GM18507 (cell line): ENCODE results near the gene NSDHL.
A peak's percentile ranks its signal among the peaks of the same experiment; 100 is the strongest.
"Not testable (repeated sequence)": the region's sequence is repeated elsewhere in the genome, so short reads cannot be mapped to it uniquely, and the experiment has no call there.

ENCODE experiments used
- DNase-seq: peaks from one replicate; pipeline ENCODE4 v3.0.0; 2011; ENCODE audit warnings: low read depth; ENCODE audit not compliant: insufficient read length; ENCODE audit errors: extremely low spot score
- FAIRE-seq: peaks from 2 replicates; lab custom pipeline; 2011; peaks lifted over from hg19 to GRCh38; lab: Jason Lieb, UNC

Gene NSDHL

GRCh38 chrX:152830312-152831305, at the start of gene NSDHL, which contains the start of gene CETN2:
Gene NSDHL, plus strand, starts transcription at chrX:152831063. Its CDS starts 15,262 bp downstream, at chrX:152846325.
Gene CETN2, minus strand, starts transcription at chrX:152830757. Its CDS starts 47 bp downstream, at chrX:152830710.
- peak; percentile 85 for DNase-seq
- FAIRE-seq: peak; percentile 96

- FAIRE-seq: peak; percentile 76
Observed at GRCh38 chrX:152787062-152787461, 43.8 kb upstream of the NSDHL start.

GRCh38 chrX:152798945-152799344, 31.9 kb upstream of the NSDHL start:
- FAIRE-seq: no peak
- DNase-seq: no peak

More at GRCh38 chrX:152787062-152787461, 43.8 kb upstream of the NSDHL start:
- not testable (repeated sequence) for DNase-seq

- no peak for FAIRE-seq
- DNase-seq: no peak
Observed at GRCh38 chrX:152806035-152806434, 24.8 kb upstream of the NSDHL start.

GRCh38 chrX:152810403-152810802, 20.5 kb upstream of the NSDHL start:
- FAIRE-seq (no peak), DNase-seq (no peak)

GRCh38 chrX:152813206-152813605, 17.7 kb upstream of the NSDHL start:
- DNase-seq (no peak), FAIRE-seq (no peak)

- DNase-seq (no peak), FAIRE-seq (no peak)
Observed at GRCh38 chrX:152814048-152814447, 16.8 kb upstream of the NSDHL start.

GRCh38 chrX:152817078-152817764, 13.6 kb upstream of the NSDHL start:
- DNase-seq: no peak
- FAIRE-seq: no peak

- no peak for FAIRE-seq
- no peak for DNase-seq
Observed at GRCh38 chrX:152818356-152818755, 12.5 kb upstream of the NSDHL start.

- DNase-seq (no peak), FAIRE-seq (no peak)
Observed at GRCh38 chrX:152819266-152819665, 11.6 kb upstream of the NSDHL start.

GRCh38 chrX:152819732-152820131, 11.1 kb upstream of the NSDHL start:
- no peak for DNase-seq
- no peak for FAIRE-seq

- no peak for DNase-seq
- peak; percentile 21 for FAIRE-seq
Observed at GRCh38 chrX:152821145-152821765, 9.6 kb upstream of the NSDHL start.

- DNase-seq: no peak
- FAIRE-seq: no peak
Observed at GRCh38 chrX:152822383-152823086, 8.3 kb upstream of the NSDHL start.

GRCh38 chrX:152823657-152824056, 7.2 kb upstream of the NSDHL start:
- DNase-seq (no peak), FAIRE-seq (no peak)

- FAIRE-seq (no peak), DNase-seq (no peak)
Observed at GRCh38 chrX:152824841-152825374, 6.0 kb upstream of the NSDHL start.

- FAIRE-seq (no peak), DNase-seq (no peak)
Observed at GRCh38 chrX:152831391-152831790, 528 bp downstream of the NSDHL start.

GRCh38 chrX:152832520-152832919, 1.7 kb downstream of the NSDHL start:
- FAIRE-seq (no peak), DNase-seq (no peak)

- FAIRE-seq: no peak
- no peak for DNase-seq
Observed at GRCh38 chrX:152833378-152833777, 2.5 kb downstream of the NSDHL start.

- not testable (repeated sequence) for DNase-seq, FAIRE-seq
Observed at GRCh38 chrX:152835470-152835869, 4.6 kb downstream of the NSDHL start.
